Fibroblast of the conjunctiva (primary cell): ENCODE results near the gene ARHGAP33.
"Not testable (repeated sequence)": the region's sequence is repeated elsewhere in the genome, so short reads cannot be mapped to it uniquely, and the experiment has no call there.

Source experiments
- DNase-seq: peaks from one replicate; pipeline ENCODE4 v3.0.0-alpha.2; 2010; ENCODE audit warnings: low read depth

Gene ARHGAP33

DNA sequence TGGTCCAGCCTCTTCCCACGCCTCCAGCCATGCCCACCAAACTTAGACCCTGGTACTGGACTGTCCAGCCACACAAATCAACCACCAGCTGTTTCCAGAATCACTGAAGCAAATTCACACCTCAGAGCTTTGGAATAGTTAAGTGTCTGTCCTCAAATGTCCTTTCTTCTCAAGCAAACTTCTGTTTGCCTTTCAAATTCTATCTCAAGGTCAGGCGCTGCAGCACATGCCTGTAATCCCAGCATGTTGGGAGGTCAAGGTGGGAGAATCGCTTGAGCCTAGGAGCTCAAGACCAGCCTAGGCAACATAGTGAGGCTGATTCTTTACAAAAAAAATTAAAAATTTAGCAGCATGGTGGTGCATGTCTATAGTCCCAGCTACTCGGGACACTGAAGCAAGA, 56.7 kb downstream of the ARHGAP33 start:
- DNase-seq, result no peak

DNA sequence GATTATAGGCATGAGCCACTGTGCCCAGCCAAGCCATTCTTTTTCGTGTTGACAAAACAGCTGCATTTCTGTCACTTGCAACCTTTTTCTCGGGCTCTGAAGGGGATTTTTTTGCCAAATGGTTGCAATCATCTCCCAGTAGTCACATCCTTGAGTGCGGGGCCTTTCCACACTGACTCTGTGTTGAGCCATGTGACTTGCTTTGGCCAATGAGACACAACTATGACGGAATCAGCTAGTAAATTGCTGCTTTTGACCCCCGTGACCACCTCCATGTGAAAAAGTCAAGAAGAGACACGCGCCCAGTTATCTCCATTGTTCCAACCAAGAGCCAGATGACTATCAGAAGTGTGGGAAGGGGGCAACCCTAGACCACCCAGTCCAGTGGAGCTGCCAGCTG, 58.6 kb downstream of the ARHGAP33 start:
- no peak for DNase-seq

DNA sequence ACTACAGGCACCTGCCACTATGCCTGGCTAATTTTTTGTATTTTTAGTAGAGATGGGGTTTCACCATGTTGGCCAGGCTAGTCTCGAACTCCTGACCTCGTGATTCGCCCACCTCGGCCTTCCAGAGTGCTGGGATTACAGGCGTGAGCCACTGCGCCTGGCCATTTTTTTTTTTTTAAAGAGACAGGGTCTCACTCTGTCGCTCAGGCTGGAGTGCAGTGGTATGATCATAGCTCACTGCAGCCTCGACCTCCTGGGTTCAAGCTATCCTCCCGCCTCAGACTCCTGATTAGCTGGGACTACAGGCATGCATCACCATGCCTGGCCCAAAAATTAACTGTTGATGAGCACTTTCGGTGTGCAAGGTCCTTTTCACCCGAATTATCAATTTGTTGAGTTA, 60.7 kb downstream of the ARHGAP33 start:
- DNase-seq, result not testable (repeated sequence)
